ENCODE data around the gene CFAP300. TPM values are rescaled to one million over a fixed set of nuclear protein-coding genes. Genes with fewer than 3 reads are reported as not detected.

The CFAP300 gene
- total RNA-seq, result not detected

GRCh38 chr11:102047305-102047924 lies at the start of gene CFAP300:
Gene CFAP300, plus strand, starts transcription at chr11:102047437. Its CDS starts 34 bp downstream, at chr11:102047471.
- peak in 2 of 3 donors; percentile 14 to 27 for DNase-seq (ENCODE audit: low read depth in 2 of 3, low spot score in 2 of 3)

GRCh38 chr11:102001657-102002338 lies 45.4 kb upstream of the CFAP300 start:
- no peak for DNase-seq (ENCODE audit: low read depth in 2 of 3, low spot score in 2 of 3)

DNA sequence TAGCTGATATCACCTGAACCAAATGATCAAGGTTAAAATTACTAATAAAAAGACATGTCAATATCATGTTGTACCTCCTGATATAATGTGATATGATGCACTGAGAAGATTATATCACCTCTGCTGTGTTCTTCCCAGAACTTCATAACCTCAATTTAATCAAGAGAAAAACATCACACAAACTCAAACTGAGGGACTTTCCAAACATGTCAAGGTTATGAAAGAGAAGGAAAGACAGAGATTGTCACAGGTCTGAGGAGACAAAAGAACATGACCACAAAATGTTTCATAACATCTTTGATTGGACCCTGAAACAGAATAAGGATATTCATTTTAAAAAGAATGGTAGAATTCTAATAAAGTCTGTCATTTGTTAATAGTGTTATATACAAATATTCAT lies 43.0 kb upstream of the CFAP300 start:
- DNase-seq (ENCODE audit: low read depth in 2 of 3, low spot score in 2 of 3), result no peak

DNA sequence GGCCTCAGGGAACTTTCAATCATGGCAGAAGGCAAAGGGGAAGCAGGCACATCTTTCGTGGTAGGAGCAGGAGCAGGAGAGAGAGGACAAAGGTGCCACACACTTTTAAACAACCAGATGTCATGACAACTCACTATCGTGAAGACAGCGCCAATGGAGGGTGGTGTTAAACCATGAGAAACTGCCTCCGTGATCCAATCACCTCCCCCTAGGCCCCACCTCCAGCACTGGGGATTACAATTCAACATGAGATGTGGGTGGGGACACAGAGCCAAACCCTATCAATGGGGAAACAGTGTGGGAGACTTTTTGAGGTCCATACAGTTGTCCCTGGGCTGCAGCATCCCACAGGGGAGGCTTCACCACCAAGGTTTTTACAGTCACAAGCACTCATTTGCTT lies 41.9 kb upstream of the CFAP300 start:
- DNase-seq (ENCODE audit: low read depth in 2 of 3, low spot score in 2 of 3), result no peak

- DNase-seq (ENCODE audit: low read depth in 2 of 3, low spot score in 2 of 3), result no peak
Measured at GRCh38 chr11:102006835-102007566, 40.2 kb upstream of the CFAP300 start.

- DNase-seq (ENCODE audit: low read depth in 2 of 3, low spot score in 2 of 3), result peak in 2 of 3 donors; percentile 15 to 66
Measured at GRCh38 chr11:102007567-102008437, 39.4 kb upstream of the CFAP300 start.

DNA sequence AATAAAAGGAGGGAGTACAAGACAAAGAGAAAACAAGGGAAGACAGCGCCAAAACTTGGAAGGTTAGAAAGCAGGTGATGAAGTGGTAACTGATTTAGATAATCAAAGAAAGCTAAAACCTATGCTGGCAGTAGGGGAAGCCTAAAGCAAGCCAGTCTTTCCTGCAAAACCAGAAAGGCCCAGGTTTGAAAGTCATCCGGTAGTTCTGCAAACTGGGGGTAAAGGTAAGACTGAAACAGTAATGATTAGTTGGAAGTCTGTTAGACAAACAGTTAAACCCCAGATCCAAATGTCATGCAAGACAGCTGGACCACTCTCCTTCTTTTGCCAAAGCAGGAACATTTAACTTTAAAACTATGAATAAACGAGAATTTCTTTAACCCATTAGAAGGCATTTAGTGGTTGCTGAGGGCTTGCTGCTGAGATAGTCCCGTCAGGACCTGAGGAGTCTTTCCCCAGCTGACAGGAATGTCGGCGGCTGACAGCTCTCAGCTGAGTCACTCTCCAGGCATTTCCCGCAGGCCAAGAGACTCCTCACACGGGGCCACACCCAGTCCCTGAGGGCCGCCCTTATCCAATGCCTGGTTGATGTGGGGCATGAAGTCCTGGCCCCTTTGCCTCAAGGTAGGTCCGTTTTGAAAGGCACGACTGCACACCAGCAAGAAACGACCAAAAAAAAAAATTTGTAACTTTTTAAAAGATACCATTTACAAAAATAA lies 36.3 kb upstream of the CFAP300 start:
- no peak for DNase-seq (ENCODE audit: low read depth in 2 of 3, low spot score in 2 of 3)

- DNase-seq (ENCODE audit: low read depth in 2 of 3, low spot score in 2 of 3), result peak in 1 of 3 donors; percentile 5
Measured at GRCh38 chr11:102012946-102013345, 34.3 kb upstream of the CFAP300 start.

DNA sequence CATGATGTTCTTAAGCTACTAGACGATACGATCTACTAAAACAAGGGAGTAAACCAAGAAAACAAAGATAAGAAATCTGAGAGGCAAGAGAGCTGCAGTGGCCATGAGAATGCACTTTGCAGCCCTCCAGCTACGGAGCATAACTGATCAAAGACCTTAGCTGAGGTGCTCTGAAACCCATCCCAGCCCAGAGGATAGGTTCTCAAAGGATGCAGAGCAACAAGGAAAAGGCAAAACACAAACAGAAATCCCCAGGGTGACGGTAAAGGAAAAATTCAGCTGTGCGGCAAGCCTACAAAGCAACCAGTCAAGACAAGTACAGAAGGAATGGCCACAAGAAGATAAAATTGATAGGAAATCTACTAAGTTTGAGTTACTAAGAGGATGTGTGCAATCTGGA lies 32.5 kb upstream of the CFAP300 start:
- no peak for DNase-seq (ENCODE audit: low read depth in 2 of 3, low spot score in 2 of 3)

- no peak for DNase-seq (ENCODE audit: low read depth in 2 of 3, low spot score in 2 of 3)
Measured at GRCh38 chr11:102017026-102017425, 30.2 kb upstream of the CFAP300 start.

- no peak for DNase-seq (ENCODE audit: low read depth in 2 of 3, low spot score in 2 of 3)
Measured at GRCh38 chr11:102026217-102026616, 21.0 kb upstream of the CFAP300 start.

GRCh38 chr11:102026959-102027358 lies 20.3 kb upstream of the CFAP300 start:
- no peak for DNase-seq (ENCODE audit: low read depth in 2 of 3, low spot score in 2 of 3)

- DNase-seq (ENCODE audit: low read depth in 2 of 3, low spot score in 2 of 3), result no peak
Measured at GRCh38 chr11:102036757-102037156, 10.5 kb upstream of the CFAP300 start.

GRCh38 chr11:102046841-102047240 lies 396 bp upstream of the CFAP300 start:
- DNase-seq (ENCODE audit: low read depth in 2 of 3, low spot score in 2 of 3), result no peak

DNA sequence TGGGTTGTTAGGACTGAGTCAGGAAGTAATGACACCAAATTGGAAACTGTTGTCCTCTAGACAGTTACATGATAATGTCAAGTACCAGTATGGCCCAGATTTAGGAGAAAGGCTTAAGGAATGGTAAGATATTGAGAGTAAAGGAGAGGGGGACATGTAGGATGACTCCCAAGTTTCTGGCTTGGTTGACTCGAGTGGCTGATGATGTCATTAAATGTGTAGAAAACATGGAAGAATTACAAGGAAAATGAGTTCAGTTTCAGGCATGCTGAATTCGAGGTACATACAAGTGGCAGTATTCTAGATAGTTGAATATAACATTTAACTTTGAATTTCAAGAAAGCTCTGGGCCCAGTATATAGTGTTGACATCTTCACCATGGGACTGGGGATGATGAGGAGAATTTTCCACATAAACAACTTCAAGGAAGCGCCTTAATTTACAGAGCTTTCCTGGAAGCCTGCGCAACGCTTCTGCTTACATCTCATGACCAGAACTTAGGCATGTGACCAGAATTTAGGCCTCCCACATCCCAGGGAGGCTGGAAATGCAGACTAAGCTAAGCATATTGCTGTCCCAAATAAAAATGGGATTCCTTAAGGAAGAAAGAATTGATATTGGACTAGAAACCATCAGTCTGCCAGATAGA lies 3.8 kb downstream of the CFAP300 start:
- DNase-seq (ENCODE audit: low read depth in 2 of 3, low spot score in 2 of 3), result no peak

DNA sequence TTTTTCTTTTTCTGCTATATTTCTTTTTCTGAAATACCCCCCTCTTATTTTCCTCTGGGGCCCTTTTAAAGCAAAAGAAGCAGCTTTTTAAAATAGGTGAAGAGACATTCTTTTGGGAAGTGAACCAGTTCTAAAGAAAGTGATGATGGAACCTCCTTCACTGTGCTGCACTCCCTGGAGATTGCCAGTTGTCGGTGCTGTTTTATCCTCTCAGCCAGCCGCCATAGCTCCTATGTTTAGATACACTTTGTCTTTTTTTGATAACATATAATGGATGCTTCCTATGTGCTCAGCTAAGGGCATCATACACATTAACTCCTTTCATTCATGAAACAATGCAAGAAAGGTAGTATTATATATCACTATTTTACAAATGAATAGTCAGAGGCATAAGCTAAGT lies 14.0 kb downstream of the CFAP300 start:
- DNase-seq (ENCODE audit: low read depth in 2 of 3, low spot score in 2 of 3), result no peak

GRCh38 chr11:102062106-102062505 lies 14.9 kb downstream of the CFAP300 start:
- no peak for DNase-seq (ENCODE audit: low read depth in 2 of 3, low spot score in 2 of 3)

GRCh38 chr11:102064316-102064715 lies 17.1 kb downstream of the CFAP300 start:
- DNase-seq (ENCODE audit: low read depth in 2 of 3, low spot score in 2 of 3), result no peak

- no peak for DNase-seq (ENCODE audit: low read depth in 2 of 3, low spot score in 2 of 3)
Measured at GRCh38 chr11:102070766-102071165, 23.5 kb downstream of the CFAP300 start.
